ENCODE results near the gene BAG1.

BAG1 gene

GRCh38 chr9:33264473-33265177 lies at the start of gene BAG1, which contains the start of gene CHMP5:
BAG1 (minus strand) TSS chr9:33264708.
CHMP5 (plus strand) TSS chr9:33265049; CDS start chr9:33265079, 30 bp downstream.
- peak within 1 kb of the TSS; percentile 97 for H3K27ac Mint-ChIP-seq
- peaks cover 59% of the 10 kb centered on the region for H3K4me1 Mint-ChIP-seq (ENCODE audit: low read depth)
- H3K27me3 Mint-ChIP-seq: no peaks in the 10 kb centered on the region
- H3K9me3 Mint-ChIP-seq: no peaks in the 10 kb centered on the region
- peak within 1 kb of the TSS; percentile 98 for H3K4me3 Mint-ChIP-seq
- peaks cover 63% of the 10 kb centered on the region for H3K36me3 Mint-ChIP-seq (ENCODE audit: low read depth)

DNA sequence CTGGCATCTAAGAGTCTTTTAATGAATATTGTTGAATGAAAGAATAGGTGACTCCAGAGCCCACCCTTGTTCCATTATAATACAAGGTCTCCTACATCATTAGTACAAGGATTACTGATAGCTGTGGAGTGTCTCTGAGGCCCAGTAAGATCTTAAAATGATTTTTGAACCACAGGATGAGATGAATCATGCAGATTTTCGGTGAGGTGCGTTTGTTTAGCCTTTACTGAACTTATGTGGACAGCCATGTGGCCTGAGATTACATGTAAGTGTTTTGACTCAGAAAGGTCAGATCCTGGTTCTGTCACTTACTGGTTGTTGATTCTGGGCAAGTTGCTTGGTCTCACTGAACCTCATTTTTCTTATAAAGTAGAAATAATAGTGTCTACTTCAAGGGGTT lies 47.4 kb upstream of the BAG1 start:
- Mint-ChIP-seq H3K27ac (peak overlapping the region; percentile 83), H3K27me3 (no peaks in the 10 kb centered on the region), H3K4me1 (ENCODE audit: low read depth) (peaks cover 28% of the 10 kb centered on the region), H3K9me3 (no peaks in the 10 kb centered on the region), H3K36me3 (ENCODE audit: low read depth) (peaks cover 76% of the 10 kb centered on the region), H3K4me3 (no peak overlapping the region)

- Mint-ChIP-seq H3K9me3 (no peaks in the 10 kb centered on the region), H3K4me1 (ENCODE audit: low read depth) (peaks cover 28% of the 10 kb centered on the region), H3K27ac (peak overlapping the region; percentile 83), H3K27me3 (no peaks in the 10 kb centered on the region), H3K4me3 (no peak overlapping the region), H3K36me3 (ENCODE audit: low read depth) (peaks cover 65% of the 10 kb centered on the region)
These were observed 46.2 kb upstream of the BAG1 start for GRCh38 chr9:33310748-33311147.

DNA sequence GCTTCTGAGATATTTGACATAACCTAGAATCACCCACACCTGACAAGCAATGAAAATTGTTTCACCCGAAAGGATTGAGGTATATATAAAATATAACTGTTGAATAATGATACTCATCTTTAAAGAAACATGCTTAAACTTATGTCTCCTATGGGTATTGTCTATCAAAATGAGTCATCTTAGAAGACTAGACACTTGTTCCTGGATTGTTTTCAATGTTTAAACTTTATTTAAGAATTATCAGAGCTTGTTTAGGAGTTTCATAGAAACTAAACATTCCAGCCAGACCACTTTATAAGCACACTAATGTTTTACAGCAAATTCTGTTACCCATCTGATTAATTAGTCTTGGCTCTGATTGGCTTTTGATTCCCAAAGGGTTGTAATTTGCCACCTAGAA lies 45.4 kb upstream of the BAG1 start:
- H3K27ac Mint-ChIP-seq: peak overlapping the region; percentile 39
- no peak overlapping the region for H3K4me3 Mint-ChIP-seq
- H3K4me1 Mint-ChIP-seq (ENCODE audit: low read depth): peaks cover 28% of the 10 kb centered on the region
- no peaks in the 10 kb centered on the region for H3K9me3 Mint-ChIP-seq
- peaks cover 58% of the 10 kb centered on the region for H3K36me3 Mint-ChIP-seq (ENCODE audit: low read depth)
- no peaks in the 10 kb centered on the region for H3K27me3 Mint-ChIP-seq

DNA sequence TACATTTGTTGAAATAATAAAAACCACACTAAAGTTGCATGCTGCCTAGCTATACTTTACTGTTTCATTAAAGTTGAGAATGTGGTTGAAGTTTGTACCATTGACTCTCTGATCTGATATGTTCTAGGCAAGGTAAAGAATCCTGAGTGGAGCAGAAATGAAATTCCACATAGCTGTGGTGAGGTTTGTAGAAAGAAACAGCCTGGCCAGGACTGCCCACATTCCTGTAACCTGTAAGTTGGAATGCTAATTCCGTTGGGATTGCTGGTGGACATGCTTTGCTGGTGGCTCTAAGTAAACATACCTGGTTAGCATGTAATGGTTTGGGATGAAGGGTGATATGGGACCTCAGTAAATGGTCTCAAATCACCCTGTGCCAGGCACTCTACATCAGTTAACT lies 42.6 kb upstream of the BAG1 start:
- Mint-ChIP-seq H3K9me3 (no peaks in the 10 kb centered on the region), H3K27me3 (no peaks in the 10 kb centered on the region), H3K4me3 (peak overlapping the region; percentile 33), H3K27ac (peak overlapping the region; percentile 73), H3K4me1 (ENCODE audit: low read depth) (peaks cover 24% of the 10 kb centered on the region), H3K36me3 (ENCODE audit: low read depth) (peaks cover 47% of the 10 kb centered on the region)

DNA sequence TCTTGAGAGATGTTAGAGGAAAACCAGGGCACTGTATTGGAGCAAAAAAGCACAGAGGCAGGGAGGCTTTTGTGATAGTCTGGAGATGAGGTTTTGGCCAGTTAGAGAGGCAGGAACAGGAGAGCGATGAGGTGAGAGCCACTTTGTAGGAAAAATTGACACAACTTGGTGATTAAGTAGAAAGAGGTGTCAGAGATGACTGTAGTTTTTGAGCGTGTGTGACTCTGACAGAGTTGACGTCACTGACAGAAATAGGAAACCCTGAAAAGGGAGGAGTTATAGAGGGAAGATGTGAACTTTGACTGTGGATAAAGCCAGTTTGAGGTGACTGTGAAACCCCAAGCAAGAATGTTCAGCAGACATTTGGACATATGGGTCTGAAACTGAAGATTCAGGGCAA lies 41.5 kb upstream of the BAG1 start:
- no peak overlapping the region for H3K4me3 Mint-ChIP-seq
- peaks cover 16% of the 10 kb centered on the region for H3K4me1 Mint-ChIP-seq (ENCODE audit: low read depth)
- H3K27me3 Mint-ChIP-seq: no peaks in the 10 kb centered on the region
- H3K9me3 Mint-ChIP-seq: no peaks in the 10 kb centered on the region
- H3K27ac Mint-ChIP-seq: no peak overlapping the region
- peaks cover 44% of the 10 kb centered on the region for H3K36me3 Mint-ChIP-seq (ENCODE audit: low read depth)

DNA sequence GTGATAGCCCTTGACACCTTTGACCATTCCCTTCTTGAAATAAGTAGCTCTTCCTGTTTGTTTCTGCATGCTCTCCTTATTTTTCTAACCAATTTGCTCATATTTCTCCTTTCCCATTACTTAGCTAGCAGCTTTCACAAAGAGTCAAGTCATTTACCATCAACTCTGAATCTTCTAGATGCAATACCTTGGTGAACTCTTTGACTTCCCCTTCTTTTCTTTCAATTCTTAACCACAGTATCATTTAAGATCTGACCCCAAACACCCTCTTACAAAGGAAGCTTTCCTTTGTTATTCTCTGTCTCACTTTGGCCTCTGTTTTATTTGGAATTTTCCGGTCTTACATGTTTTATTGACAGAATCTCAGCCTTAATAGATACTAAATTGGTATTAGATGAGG lies 39.9 kb upstream of the BAG1 start:
- H3K36me3 Mint-ChIP-seq (ENCODE audit: low read depth): peaks cover 42% of the 10 kb centered on the region
- H3K4me3 Mint-ChIP-seq: no peak overlapping the region
- H3K27me3 Mint-ChIP-seq: no peaks in the 10 kb centered on the region
- H3K9me3 Mint-ChIP-seq: no peaks in the 10 kb centered on the region
- H3K27ac Mint-ChIP-seq: no peak overlapping the region
- H3K4me1 Mint-ChIP-seq (ENCODE audit: low read depth): peaks cover 16% of the 10 kb centered on the region

DNA sequence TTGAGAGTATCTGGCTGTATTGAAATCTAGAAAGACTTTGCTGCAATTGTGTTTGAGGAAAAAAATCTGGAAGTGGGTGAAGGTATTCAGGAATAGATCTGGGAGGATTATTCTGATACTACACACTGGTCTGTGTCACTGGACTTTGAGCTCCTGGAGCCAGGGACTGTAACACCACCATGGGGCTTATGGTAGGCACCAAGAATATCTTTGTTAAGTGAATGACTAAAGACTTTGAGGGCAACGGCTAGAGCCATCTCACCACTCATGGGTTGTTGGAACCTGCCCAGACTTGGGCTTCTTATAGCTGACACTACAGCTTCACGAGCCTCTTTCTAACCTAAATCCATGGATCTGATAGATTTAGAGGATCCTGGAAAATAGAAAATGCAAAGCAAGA lies 36.0 kb upstream of the BAG1 start:
- H3K4me1 Mint-ChIP-seq (ENCODE audit: low read depth): peaks cover 54% of the 10 kb centered on the region
- no peak overlapping the region for H3K4me3 Mint-ChIP-seq

GRCh38 chr9:33297432-33297831 lies 32.9 kb upstream of the BAG1 start:
- Mint-ChIP-seq H3K9me3 (no peaks in the 10 kb centered on the region), H3K27ac (peak overlapping the region; percentile 53), H3K4me3 (peak overlapping the region; percentile 72), H3K36me3 (ENCODE audit: low read depth) (peaks cover 86% of the 10 kb centered on the region), H3K4me1 (ENCODE audit: low read depth) (peaks cover 85% of the 10 kb centered on the region), H3K27me3 (no peaks in the 10 kb centered on the region)

More for the DNA sequence above, 36.0 kb upstream of the BAG1 start:
- Mint-ChIP-seq H3K27me3 (no peaks in the 10 kb centered on the region), H3K27ac (no peak overlapping the region), H3K9me3 (no peaks in the 10 kb centered on the region), H3K36me3 (ENCODE audit: low read depth) (peaks cover 67% of the 10 kb centered on the region)

- no peaks in the 10 kb centered on the region for H3K27me3 Mint-ChIP-seq
- peaks cover 99% of the 10 kb centered on the region for H3K4me1 Mint-ChIP-seq (ENCODE audit: low read depth)
- peaks cover 92% of the 10 kb centered on the region for H3K36me3 Mint-ChIP-seq (ENCODE audit: low read depth)
- peak overlapping the region; percentile 50 for H3K27ac Mint-ChIP-seq
- no peaks in the 10 kb centered on the region for H3K9me3 Mint-ChIP-seq
- H3K4me3 Mint-ChIP-seq: peak overlapping the region; percentile 55
These were observed 31.1 kb upstream of the BAG1 start for GRCh38 chr9:33295571-33295970.

- Mint-ChIP-seq H3K36me3 (ENCODE audit: low read depth) (peaks cover 88% of the 10 kb centered on the region), H3K27me3 (no peaks in the 10 kb centered on the region), H3K4me3 (peak overlapping the region; percentile 57), H3K4me1 (ENCODE audit: low read depth) (peaks cover 98% of the 10 kb centered on the region), H3K9me3 (no peaks in the 10 kb centered on the region), H3K27ac (peak overlapping the region; percentile 69)
These were observed 30.3 kb upstream of the BAG1 start for GRCh38 chr9:33294670-33295432.

GRCh38 chr9:33293782-33294181 lies 29.3 kb upstream of the BAG1 start:
- no peaks in the 10 kb centered on the region for H3K9me3 Mint-ChIP-seq
- no peaks in the 10 kb centered on the region for H3K27me3 Mint-ChIP-seq
- peaks cover 78% of the 10 kb centered on the region for H3K36me3 Mint-ChIP-seq (ENCODE audit: low read depth)
- H3K4me3 Mint-ChIP-seq: peak overlapping the region; percentile 17
- peak overlapping the region; percentile 56 for H3K27ac Mint-ChIP-seq
- H3K4me1 Mint-ChIP-seq (ENCODE audit: low read depth): peaks cover 87% of the 10 kb centered on the region

DNA sequence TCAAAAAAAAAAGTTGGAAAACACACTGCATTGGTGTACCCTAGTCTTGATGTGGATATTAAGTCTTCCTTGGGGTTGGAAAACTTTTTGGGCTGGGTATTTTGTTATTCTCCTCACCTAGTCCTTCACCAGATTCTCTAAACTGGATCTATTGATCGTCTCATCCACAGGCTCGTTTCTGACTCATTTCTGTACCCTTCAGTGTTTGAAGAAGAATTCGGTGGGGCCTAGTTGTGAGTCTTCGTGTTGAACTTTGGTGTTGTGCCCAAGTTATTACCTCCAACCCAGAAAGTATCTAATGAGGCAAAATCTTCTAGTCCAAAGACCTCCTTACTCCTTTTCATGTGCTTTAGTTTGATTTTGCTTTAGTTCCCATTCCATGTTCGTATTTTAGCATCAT lies 27.4 kb upstream of the BAG1 start:
- Mint-ChIP-seq H3K36me3 (ENCODE audit: low read depth) (peaks cover 59% of the 10 kb centered on the region), H3K4me3 (peak overlapping the region; percentile 99), H3K27me3 (no peaks in the 10 kb centered on the region), H3K4me1 (ENCODE audit: low read depth) (peaks cover 79% of the 10 kb centered on the region), H3K27ac (peak overlapping the region; percentile 100), H3K9me3 (no peaks in the 10 kb centered on the region)

GRCh38 chr9:33291031-33291397 lies 26.5 kb upstream of the BAG1 start:
- H3K27ac Mint-ChIP-seq: peak overlapping the region; percentile 100
- peaks cover 50% of the 10 kb centered on the region for H3K36me3 Mint-ChIP-seq (ENCODE audit: low read depth)
- H3K4me3 Mint-ChIP-seq: peak overlapping the region; percentile 99
- no peaks in the 10 kb centered on the region for H3K9me3 Mint-ChIP-seq
- no peaks in the 10 kb centered on the region for H3K27me3 Mint-ChIP-seq
- H3K4me1 Mint-ChIP-seq (ENCODE audit: low read depth): peaks cover 73% of the 10 kb centered on the region

GRCh38 chr9:33290247-33291030 lies 25.9 kb upstream of the BAG1 start, which contains the start of gene NFX1:
NFX1 (plus strand) TSS chr9:33290516; CDS start chr9:33290573, 57 bp downstream.
- H3K27me3 Mint-ChIP-seq: no peaks in the 10 kb centered on the region
- peak within 1 kb of the TSS; percentile 99 for H3K4me3 Mint-ChIP-seq
- peaks cover 44% of the 10 kb centered on the region for H3K36me3 Mint-ChIP-seq (ENCODE audit: low read depth)
- H3K9me3 Mint-ChIP-seq: no peaks in the 10 kb centered on the region
- H3K27ac Mint-ChIP-seq: peak within 1 kb of the TSS; percentile 100
- H3K4me1 Mint-ChIP-seq (ENCODE audit: low read depth): peaks cover 67% of the 10 kb centered on the region
